PFSK-1 (cell line): ENCODE results near the gene DGLUCY.

Experiments used
- POLR2AphosphoS5 ChIP-seq: IDR thresholded peaks from 2 replicates; pipeline ENCODE4 v1.6.1; 2012; ENCODE audit warnings: low read depth, mild to moderate bottlenecking, control low read depth, low read length, moderate library complexity
- REST ChIP-seq, 2 experiments: IDR thresholded peaks; 2 replicates each; pipeline versions ENCODE4 v1.6.1 to v1.8.0; 2011 to 2012; ENCODE audit warnings: low read depth in 2 of 2, low read length in 2 of 2, control low read depth in 1 of 2, inconsistent platforms in 1 of 2, mild to moderate bottlenecking in 1 of 2, moderate library complexity in 1 of 2; ENCODE audit not compliant: insufficient read depth in 1 of 2
- SIN3A ChIP-seq: IDR thresholded peaks from 2 replicates; pipeline ENCODE4 v1.6.1; 2012; ENCODE audit warnings: mild to moderate bottlenecking, low read length, moderate library complexity, borderline replicate concordance; ENCODE audit not compliant: insufficient read depth
- TAF1 ChIP-seq: IDR thresholded peaks from 2 replicates; pipeline ENCODE4 v1.6.1; 2012; ENCODE audit warnings: low read length, control low read depth, borderline replicate concordance; ENCODE audit not compliant: insufficient read depth

GRCh38 chr14:91241863-91242262 is 128.0 kb downstream of the DGLUCY start:
- TF ChIP-seq REST (IDR thresholded peaks at IDR 0.05; ENCODE audit: insufficient read depth in 1 of 2, low read depth in 2 of 2, low read length in 2 of 2) = no peak
- TF ChIP-seq POLR2AphosphoS5 = no peak
- TF ChIP-seq SIN3A = no peak
- TF ChIP-seq TAF1 = no peak
